H1 (cell line): ENCODE results near the gene KLHL5. TPM values are rescaled to one million over a fixed set of nuclear protein-coding genes. Genes with fewer than 3 reads are reported as not detected.

ENCODE experiments used
- CBX8 ChIP-seq: fragments of 300-800, 300-1000 bp; sonication (generic); IDR thresholded peaks from 2 replicates; pipeline ENCODE4 v1.7.1; 2016; ENCODE audit warnings: low read depth, low read length, borderline replicate concordance
- POU5F1 ChIP-seq: IDR thresholded peaks from 2 replicates; pipeline ENCODE4 v1.6.1; 2011; ENCODE audit warnings: low read depth, mild to moderate bottlenecking, low read length, moderate library complexity
- SIX5 ChIP-seq: IDR thresholded peaks from 2 replicates; pipeline ENCODE4 v1.6.1; 2011; ENCODE audit warnings: mild to moderate bottlenecking, low read depth, low read length
- SP1 ChIP-seq: IDR thresholded peaks from 2 replicates; pipeline ENCODE4 v1.6.1; 2011; ENCODE audit warnings: low read depth, low read length
- polyA plus RNA-seq, 7 experiments: library from polyadenylated mRNA; depleted of rRNA in 3 of 7; stranded (reverse) in 5 of 7; unstranded in 2 of 7; fragments of >200 nt in 5 of 7; fragments of 200-250 nt in 2 of 7; gene quantifications; 1 replicate in 5 of 7; 2 replicates in 1 of 7; 4 replicates in 1 of 7; pipeline versions ENCODE4 v1.2.1 to v1.2.3, GENCODE V29; 2011 to 2013; ENCODE audit warnings: missing spikeins in 2 of 7, mixed read lengths in 2 of 7
- total RNA-seq: library from RNA; stranded (reverse); fragmentation: NEBNext Ultra II Directional; extraction: Animal tissue kit (Norgen Biotek cat#: 25700); gene quantifications from 2 replicates; pipeline ENCODE4 v1.2.1, GENCODE V29; 2021
- TF ChIP-seq, protein P1 (sequence below): fragments of 300-600 bp; sonication (generic); IDR thresholded peaks from 2 replicates; pipeline ENCODE4 v1.7.1; 2012; ENCODE audit warnings: low read length, moderate library complexity, mild to moderate bottlenecking, inconsistent platforms; ENCODE audit not compliant: insufficient replicate concordance

The KLHL5 gene
- total and polyA plus RNA-seq, 2 of the 8 experiments (the other 6 are each of a cell fraction or from before 2014, with no cell fraction given), result 13.0 to 23.6 TPM

DNA sequence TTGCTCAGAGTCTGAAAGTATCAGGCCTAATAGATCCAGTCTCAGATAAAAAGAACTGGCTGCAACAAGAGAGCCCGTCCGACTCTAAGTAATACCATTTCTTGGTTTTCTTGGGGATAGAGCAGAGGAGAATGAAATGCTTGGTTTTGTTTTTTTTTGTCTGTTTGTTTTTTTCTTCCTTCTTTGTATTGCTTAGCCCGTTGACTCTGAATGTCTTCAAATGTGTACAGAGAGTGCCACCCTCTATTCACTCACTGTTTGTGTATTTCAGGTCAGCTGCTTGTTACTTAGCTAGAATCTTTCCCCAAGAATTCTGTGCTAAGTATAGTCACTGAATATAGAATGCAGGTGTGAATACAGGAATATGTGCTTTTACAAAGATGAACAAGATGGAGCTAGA, 24.1 kb upstream of the KLHL5 start (continued):
- TF ChIP-seq, protein P1, sequence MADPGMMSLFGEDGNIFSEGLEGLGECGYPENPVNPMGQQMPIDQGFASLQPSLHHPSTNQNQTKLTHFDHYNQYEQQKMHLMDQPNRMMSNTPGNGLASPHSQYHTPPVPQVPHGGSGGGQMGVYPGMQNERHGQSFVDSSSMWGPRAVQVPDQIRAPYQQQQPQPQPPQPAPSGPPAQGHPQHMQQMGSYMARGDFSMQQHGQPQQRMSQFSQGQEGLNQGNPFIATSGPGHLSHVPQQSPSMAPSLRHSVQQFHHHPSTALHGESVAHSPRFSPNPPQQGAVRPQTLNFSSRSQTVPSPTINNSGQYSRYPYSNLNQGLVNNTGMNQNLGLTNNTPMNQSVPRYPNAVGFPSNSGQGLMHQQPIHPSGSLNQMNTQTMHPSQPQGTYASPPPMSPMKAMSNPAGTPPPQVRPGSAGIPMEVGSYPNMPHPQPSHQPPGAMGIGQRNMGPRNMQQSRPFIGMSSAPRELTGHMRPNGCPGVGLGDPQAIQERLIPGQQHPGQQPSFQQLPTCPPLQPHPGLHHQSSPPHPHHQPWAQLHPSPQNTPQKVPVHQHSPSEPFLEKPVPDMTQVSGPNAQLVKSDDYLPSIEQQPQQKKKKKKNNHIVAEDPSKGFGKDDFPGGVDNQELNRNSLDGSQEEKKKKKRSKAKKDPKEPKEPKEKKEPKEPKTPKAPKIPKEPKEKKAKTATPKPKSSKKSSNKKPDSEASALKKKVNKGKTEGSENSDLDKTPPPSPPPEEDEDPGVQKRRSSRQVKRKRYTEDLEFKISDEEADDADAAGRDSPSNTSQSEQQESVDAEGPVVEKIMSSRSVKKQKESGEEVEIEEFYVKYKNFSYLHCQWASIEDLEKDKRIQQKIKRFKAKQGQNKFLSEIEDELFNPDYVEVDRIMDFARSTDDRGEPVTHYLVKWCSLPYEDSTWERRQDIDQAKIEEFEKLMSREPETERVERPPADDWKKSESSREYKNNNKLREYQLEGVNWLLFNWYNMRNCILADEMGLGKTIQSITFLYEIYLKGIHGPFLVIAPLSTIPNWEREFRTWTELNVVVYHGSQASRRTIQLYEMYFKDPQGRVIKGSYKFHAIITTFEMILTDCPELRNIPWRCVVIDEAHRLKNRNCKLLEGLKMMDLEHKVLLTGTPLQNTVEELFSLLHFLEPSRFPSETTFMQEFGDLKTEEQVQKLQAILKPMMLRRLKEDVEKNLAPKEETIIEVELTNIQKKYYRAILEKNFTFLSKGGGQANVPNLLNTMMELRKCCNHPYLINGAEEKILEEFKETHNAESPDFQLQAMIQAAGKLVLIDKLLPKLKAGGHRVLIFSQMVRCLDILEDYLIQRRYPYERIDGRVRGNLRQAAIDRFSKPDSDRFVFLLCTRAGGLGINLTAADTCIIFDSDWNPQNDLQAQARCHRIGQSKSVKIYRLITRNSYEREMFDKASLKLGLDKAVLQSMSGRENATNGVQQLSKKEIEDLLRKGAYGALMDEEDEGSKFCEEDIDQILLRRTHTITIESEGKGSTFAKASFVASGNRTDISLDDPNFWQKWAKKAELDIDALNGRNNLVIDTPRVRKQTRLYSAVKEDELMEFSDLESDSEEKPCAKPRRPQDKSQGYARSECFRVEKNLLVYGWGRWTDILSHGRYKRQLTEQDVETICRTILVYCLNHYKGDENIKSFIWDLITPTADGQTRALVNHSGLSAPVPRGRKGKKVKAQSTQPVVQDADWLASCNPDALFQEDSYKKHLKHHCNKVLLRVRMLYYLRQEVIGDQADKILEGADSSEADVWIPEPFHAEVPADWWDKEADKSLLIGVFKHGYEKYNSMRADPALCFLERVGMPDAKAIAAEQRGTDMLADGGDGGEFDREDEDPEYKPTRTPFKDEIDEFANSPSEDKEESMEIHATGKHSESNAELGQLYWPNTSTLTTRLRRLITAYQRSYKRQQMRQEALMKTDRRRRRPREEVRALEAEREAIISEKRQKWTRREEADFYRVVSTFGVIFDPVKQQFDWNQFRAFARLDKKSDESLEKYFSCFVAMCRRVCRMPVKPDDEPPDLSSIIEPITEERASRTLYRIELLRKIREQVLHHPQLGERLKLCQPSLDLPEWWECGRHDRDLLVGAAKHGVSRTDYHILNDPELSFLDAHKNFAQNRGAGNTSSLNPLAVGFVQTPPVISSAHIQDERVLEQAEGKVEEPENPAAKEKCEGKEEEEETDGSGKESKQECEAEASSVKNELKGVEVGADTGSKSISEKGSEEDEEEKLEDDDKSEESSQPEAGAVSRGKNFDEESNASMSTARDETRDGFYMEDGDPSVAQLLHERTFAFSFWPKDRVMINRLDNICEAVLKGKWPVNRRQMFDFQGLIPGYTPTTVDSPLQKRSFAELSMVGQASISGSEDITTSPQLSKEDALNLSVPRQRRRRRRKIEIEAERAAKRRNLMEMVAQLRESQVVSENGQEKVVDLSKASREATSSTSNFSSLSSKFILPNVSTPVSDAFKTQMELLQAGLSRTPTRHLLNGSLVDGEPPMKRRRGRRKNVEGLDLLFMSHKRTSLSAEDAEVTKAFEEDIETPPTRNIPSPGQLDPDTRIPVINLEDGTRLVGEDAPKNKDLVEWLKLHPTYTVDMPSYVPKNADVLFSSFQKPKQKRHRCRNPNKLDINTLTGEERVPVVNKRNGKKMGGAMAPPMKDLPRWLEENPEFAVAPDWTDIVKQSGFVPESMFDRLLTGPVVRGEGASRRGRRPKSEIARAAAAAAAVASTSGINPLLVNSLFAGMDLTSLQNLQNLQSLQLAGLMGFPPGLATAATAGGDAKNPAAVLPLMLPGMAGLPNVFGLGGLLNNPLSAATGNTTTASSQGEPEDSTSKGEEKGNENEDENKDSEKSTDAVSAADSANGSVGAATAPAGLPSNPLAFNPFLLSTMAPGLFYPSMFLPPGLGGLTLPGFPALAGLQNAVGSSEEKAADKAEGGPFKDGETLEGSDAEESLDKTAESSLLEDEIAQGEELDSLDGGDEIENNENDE, result no peak
- no peak for TF ChIP-seq SP1
- TF ChIP-seq CBX8, result no peak
- no peak for TF ChIP-seq POU5F1
- no peak for TF ChIP-seq SIX5
